OCI-LY3 (cell line): ENCODE results near the gene SYNPO.

Experiments used
- CTCF ChIP-seq: fragments of 200-600, 300-600 bp; sonication (generic); IDR thresholded peaks from 2 replicates; pipeline ENCODE4 v1.5.1; 2014; ENCODE audit warnings: antibody characterized with exemption, low read length, low read depth
- EZH2phosphoT487 ChIP-seq: fragments of 200-600 bp; shearing (Covaris generic); IDR thresholded peaks from 2 replicates; pipeline ENCODE4 v1.6.1; 2018; ENCODE audit warnings: antibody characterized with exemption, mixed run types, low read depth

GRCh38 chr5:150638053-150638444 lies 2.4 kb upstream of the SYNPO start:
- no peak for TF ChIP-seq CTCF
- no peak for TF ChIP-seq EZH2phosphoT487
